GM13976 (cell line): Measurements from ENCODE around the gene DNAJB14.

Source experiments
- DNase-seq: peaks from one replicate; pipeline ENCODE4 v3.0.0; 2012; ENCODE audit warnings: low spot score
- in situ Hi-C: fragments of 300-500 bp; cut with MboI; formaldehyde crosslinking; loops from one replicate; pipeline ENCODE4 v1.12.0; 2022; ENCODE audit warnings: low sequenced_read_pairs, mixed read lengths, inconsistent platforms; ENCODE audit not compliant: unreplicated experiment
- TF ChIP-seq, protein P1 (sequence below): IDR thresholded peaks from 2 replicates; pipeline ENCODE4 v1.5.1; 2012; ENCODE audit warnings: borderline replicate concordance, mild to moderate bottlenecking; ENCODE audit not compliant: insufficient read depth; ENCODE audit errors: extremely low read depth, missing control alignments, control extremely low read depth

DNAJB14 gene

DNA sequence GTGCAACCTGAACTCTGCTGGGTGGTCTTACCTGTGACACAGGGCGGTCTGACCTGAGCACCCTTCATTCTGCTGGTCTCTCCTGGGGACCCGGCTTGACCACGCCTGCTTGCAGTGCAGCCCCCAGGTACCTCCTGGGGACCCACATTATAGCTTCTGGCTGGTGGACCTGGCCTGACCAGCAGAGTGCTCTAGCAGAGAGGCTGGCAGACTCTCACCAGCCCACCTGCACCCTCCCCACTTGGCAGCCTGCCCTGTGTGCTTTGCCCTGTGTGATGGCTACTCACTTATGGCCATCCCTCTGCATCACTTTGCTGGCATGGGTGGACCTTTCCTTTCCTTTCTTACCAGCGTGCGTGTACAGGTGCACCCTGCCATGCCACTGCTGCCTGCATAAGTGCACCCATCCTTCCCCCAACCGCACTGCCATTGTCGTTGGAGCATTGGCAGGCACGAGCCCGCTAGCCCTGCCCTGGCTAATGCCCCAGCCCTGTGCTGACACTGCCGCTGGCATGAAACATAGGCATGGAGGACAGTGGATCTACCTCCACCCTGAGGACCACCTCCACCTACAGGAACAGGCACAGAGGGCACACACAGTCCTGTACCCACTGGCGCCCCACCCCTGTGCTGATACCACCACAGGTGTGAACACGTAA is 25.2 kb upstream of the DNAJB14 start:
- in situ Hi-C loops, result no loop called here
- TF ChIP-seq, protein P1, sequence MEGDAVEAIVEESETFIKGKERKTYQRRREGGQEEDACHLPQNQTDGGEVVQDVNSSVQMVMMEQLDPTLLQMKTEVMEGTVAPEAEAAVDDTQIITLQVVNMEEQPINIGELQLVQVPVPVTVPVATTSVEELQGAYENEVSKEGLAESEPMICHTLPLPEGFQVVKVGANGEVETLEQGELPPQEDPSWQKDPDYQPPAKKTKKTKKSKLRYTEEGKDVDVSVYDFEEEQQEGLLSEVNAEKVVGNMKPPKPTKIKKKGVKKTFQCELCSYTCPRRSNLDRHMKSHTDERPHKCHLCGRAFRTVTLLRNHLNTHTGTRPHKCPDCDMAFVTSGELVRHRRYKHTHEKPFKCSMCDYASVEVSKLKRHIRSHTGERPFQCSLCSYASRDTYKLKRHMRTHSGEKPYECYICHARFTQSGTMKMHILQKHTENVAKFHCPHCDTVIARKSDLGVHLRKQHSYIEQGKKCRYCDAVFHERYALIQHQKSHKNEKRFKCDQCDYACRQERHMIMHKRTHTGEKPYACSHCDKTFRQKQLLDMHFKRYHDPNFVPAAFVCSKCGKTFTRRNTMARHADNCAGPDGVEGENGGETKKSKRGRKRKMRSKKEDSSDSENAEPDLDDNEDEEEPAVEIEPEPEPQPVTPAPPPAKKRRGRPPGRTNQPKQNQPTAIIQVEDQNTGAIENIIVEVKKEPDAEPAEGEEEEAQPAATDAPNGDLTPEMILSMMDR, result no peak
- no peak for DNase-seq

DNA sequence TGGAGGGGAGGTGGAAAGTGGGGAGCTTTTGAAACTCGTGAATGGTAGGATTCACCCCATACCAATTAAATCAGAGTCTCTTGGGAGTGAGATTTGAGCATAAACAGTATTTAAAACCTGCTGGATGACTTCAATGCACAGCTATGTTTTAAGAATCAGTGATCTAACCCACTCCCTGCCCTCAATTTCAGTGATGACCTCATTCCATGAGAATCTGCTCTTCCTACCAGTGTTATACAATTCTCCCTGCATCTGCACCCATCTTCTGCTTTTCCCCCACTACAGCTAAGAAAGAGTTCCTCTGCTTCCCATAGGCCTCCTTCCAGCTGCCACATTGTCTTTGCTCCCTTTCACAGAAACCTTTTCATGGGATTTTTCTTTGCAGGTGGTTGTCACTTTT is 21.9 kb upstream of the DNAJB14 start:
- no peak for DNase-seq
- in situ Hi-C loops, result no loop called here
- TF ChIP-seq, protein P1, result no peak

DNA sequence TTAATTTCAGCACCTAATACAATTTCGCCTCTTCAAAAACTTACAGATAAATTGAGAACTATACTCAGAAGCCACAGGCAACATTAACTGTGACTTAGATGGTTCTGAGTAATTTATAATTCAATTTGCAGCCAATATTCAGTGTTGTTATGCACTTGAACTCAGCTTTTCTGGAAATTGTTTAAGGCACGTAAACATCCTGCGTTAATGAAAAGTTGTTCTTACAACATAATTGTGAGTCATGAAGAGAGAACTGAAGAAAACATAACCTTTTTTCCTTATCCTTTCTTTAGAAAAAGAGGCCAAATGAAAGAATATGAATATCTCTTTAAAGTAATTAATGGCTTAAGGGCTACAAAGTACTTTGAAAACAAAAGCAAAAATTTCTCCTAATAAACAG is 20.3 kb upstream of the DNAJB14 start:
- no peak for DNase-seq
- TF ChIP-seq, protein P1, result no peak
- in situ Hi-C loops, result no loop called here

DNA sequence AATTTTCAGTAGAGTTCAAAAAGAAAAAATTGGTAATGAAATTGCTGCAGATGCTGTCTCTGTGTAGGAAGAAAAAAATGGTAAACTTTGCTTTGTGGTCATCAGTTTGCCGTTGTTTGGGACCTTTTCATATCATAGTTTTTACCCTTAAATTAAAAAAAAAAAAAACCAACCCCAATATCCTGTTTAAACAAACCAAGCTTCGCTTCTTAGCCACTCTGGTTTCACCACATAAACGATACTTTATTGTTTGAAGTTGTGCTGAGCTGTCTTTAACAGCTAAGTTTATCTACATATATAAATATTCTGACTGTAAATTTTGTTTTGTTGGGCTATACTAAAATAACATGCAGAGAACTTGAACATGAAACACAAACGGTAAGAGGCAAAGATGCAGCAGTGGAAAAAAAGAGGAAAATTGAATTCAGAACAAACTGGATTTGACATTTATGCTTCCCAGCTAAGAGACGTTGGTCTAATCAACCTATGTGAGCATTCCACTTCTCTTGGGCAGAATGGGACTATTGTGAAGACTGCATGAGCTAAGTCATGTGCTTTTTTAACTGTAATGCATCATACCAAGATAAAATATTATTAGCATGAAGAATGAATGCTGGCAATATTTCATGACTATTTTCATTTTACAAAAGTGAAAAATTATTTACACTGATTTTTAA is 19.4 kb upstream of the DNAJB14 start:
- in situ Hi-C loops, result no loop called here
- TF ChIP-seq, protein P1, result no peak
- no peak for DNase-seq

DNA sequence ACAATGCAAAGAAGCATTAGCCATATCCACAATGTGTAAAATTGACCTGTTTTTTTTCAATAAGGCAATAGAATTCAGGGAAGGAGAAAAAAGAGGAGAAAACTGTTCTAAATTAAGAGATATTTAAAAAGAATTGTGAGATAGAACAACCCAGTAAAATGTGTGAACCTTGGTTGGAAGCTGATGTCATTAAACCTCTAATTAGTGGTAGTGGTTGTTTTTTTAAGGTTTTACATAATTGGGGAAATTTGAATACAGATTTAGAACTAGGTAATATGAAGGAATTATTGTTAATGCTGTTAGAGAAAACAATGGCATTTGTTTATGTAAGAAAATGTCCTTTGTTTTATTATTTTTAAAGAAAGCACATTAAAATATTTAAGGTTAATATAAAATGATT is 18.8 kb upstream of the DNAJB14 start:
- DNase-seq, result no peak
- in situ Hi-C loops, result no loop called here

DNA sequence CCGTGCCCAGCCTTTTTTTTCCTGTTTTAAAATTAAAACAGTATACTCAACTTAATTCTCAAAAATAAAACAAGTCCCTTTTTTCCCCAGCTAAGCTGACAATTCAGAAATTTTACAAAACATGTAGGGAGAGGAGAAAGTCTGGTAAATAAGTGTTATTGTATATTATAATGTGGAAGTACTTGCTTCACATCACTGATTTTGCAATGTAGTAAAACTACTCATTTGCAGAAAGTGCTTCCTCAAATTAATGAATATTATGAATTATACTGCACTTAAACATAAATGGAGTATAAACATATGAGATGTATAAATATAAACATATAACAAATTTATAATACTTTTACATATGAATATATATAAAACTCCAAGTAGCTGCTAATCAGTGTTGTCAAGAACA is 15.3 kb upstream of the DNAJB14 start:
- no peak for DNase-seq
- in situ Hi-C loops, result no loop called here
- TF ChIP-seq, protein P1, result no peak

More for the DNA sequence above, 18.8 kb upstream of the DNAJB14 start:
- TF ChIP-seq, protein P1, result no peak
